Measurements from ENCODE around the gene TAS1R1. TPM values are rescaled to one million over a fixed set of nuclear protein-coding genes. Genes with fewer than 3 reads are reported as not detected.
A peak's percentile ranks its signal among the peaks of the same experiment; 100 is the strongest.

The TAS1R1 gene
- total and polyA plus RNA-seq, 9 of the 15 experiments (the other 6 are each of a cell fraction or from before 2014, with no cell fraction given): 0.06 TPM; not detected in 8

DNA sequence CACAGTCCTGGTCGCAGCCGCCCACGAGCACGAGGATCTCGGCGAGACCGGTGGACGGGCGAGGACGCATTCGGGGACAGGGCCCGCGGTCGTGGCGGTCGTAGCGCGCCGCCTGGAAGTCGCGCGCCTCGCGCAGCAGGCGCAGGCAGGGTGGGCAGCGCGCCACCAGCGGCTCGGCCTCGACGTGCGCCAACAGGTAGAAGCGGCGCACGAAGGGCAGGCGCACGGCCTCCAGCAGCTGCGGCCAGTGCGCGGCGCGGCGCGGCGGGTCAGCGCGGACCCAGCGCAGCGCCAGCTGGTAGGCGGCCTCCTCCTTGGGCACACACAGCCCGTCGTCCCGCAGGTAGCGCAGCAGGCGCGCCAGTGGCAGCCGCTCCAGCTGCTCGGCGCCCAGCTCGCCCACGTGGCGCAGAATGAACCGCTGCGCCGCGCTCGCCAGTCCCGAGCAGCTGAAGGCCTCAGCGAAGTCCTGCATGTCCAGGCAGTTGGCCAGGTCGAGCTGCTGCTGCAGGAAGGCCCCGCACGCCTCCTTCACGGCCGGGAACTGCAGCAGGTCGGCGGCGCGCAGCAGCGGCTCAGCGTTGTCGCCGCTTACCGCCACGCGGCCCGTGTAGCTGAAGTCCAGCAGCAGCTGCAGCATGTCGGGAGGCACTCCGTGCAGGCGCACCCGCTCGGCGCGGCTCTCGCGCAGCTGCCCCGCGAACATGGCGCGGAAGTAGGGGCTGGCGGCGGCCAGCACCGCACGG, 47.0 kb downstream of the TAS1R1 start (continued):
- TF ChIP-seq PHF20 (IDR thresholded peaks at IDR 0.05; ENCODE audit: partially characterized antibody) (no peak), RBM34 (IDR thresholded peaks at IDR 0.05; ENCODE audit: borderline replicate concordance, insufficient read depth, low read length) (peak; percentile 67; the same call in 1 of the 2 replicates), ZBTB40 (IDR thresholded peaks at IDR 0.05) (no peak), ZBTB40 (CRISPR knock-in tag; IDR thresholded peaks at IDR 0.05) (no peak), NFRKB (IDR thresholded peaks at IDR 0.05; ENCODE audit: low read depth) (no peak), SMAD4 (CRISPR knock-in tag; conservative IDR thresholded peaks at IDR 0.05) (no peak; the same call in 1 of the 2 replicates)
- TF ChIP-seq, protein P1, sequence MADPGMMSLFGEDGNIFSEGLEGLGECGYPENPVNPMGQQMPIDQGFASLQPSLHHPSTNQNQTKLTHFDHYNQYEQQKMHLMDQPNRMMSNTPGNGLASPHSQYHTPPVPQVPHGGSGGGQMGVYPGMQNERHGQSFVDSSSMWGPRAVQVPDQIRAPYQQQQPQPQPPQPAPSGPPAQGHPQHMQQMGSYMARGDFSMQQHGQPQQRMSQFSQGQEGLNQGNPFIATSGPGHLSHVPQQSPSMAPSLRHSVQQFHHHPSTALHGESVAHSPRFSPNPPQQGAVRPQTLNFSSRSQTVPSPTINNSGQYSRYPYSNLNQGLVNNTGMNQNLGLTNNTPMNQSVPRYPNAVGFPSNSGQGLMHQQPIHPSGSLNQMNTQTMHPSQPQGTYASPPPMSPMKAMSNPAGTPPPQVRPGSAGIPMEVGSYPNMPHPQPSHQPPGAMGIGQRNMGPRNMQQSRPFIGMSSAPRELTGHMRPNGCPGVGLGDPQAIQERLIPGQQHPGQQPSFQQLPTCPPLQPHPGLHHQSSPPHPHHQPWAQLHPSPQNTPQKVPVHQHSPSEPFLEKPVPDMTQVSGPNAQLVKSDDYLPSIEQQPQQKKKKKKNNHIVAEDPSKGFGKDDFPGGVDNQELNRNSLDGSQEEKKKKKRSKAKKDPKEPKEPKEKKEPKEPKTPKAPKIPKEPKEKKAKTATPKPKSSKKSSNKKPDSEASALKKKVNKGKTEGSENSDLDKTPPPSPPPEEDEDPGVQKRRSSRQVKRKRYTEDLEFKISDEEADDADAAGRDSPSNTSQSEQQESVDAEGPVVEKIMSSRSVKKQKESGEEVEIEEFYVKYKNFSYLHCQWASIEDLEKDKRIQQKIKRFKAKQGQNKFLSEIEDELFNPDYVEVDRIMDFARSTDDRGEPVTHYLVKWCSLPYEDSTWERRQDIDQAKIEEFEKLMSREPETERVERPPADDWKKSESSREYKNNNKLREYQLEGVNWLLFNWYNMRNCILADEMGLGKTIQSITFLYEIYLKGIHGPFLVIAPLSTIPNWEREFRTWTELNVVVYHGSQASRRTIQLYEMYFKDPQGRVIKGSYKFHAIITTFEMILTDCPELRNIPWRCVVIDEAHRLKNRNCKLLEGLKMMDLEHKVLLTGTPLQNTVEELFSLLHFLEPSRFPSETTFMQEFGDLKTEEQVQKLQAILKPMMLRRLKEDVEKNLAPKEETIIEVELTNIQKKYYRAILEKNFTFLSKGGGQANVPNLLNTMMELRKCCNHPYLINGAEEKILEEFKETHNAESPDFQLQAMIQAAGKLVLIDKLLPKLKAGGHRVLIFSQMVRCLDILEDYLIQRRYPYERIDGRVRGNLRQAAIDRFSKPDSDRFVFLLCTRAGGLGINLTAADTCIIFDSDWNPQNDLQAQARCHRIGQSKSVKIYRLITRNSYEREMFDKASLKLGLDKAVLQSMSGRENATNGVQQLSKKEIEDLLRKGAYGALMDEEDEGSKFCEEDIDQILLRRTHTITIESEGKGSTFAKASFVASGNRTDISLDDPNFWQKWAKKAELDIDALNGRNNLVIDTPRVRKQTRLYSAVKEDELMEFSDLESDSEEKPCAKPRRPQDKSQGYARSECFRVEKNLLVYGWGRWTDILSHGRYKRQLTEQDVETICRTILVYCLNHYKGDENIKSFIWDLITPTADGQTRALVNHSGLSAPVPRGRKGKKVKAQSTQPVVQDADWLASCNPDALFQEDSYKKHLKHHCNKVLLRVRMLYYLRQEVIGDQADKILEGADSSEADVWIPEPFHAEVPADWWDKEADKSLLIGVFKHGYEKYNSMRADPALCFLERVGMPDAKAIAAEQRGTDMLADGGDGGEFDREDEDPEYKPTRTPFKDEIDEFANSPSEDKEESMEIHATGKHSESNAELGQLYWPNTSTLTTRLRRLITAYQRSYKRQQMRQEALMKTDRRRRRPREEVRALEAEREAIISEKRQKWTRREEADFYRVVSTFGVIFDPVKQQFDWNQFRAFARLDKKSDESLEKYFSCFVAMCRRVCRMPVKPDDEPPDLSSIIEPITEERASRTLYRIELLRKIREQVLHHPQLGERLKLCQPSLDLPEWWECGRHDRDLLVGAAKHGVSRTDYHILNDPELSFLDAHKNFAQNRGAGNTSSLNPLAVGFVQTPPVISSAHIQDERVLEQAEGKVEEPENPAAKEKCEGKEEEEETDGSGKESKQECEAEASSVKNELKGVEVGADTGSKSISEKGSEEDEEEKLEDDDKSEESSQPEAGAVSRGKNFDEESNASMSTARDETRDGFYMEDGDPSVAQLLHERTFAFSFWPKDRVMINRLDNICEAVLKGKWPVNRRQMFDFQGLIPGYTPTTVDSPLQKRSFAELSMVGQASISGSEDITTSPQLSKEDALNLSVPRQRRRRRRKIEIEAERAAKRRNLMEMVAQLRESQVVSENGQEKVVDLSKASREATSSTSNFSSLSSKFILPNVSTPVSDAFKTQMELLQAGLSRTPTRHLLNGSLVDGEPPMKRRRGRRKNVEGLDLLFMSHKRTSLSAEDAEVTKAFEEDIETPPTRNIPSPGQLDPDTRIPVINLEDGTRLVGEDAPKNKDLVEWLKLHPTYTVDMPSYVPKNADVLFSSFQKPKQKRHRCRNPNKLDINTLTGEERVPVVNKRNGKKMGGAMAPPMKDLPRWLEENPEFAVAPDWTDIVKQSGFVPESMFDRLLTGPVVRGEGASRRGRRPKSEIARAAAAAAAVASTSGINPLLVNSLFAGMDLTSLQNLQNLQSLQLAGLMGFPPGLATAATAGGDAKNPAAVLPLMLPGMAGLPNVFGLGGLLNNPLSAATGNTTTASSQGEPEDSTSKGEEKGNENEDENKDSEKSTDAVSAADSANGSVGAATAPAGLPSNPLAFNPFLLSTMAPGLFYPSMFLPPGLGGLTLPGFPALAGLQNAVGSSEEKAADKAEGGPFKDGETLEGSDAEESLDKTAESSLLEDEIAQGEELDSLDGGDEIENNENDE (IDR thresholded peaks at IDR 0.05; ENCODE audit: low read depth, low read length): no peak
